ENCODE measurements around the gene ACCSL.
A peak's percentile ranks its signal among the peaks of the same experiment; 100 is the strongest.

The ACCSL gene

GRCh38 chr11:44004452-44005062 is 43.2 kb upstream of the ACCSL start:
- Mint-ChIP-seq H3K27ac (no peak overlapping the region), H3K27me3 (ENCODE audit: low read depth, poor library complexity) (peaks cover 4% of the 10 kb centered on the region), H3K4me3 (no peak overlapping the region), H3K36me3 (ENCODE audit: low read depth) (no peaks in the 10 kb centered on the region), H3K4me1 (peaks cover 57% of the 10 kb centered on the region), H3K9me3 (no peaks in the 10 kb centered on the region)
- no peak for TF ChIP-seq CTCF (IDR thresholded peaks at IDR 0.05)
- no peak for DNase-seq

- Mint-ChIP-seq H3K27ac (no peak overlapping the region), H3K9me3 (no peaks in the 10 kb centered on the region)
Measured at GRCh38 chr11:44005063-44005701, 42.6 kb upstream of the ACCSL start.

GRCh38 chr11:44005956-44006355 is 41.8 kb upstream of the ACCSL start:
- H3K4me3 Mint-ChIP-seq = no peak overlapping the region
- H3K27me3 Mint-ChIP-seq (ENCODE audit: low read depth, poor library complexity) = peaks cover 9% of the 10 kb centered on the region
- no peaks in the 10 kb centered on the region for H3K36me3 Mint-ChIP-seq (ENCODE audit: low read depth)
- peaks cover 56% of the 10 kb centered on the region for H3K4me1 Mint-ChIP-seq
- no peak for DNase-seq
- peak overlapping the region; percentile 29 for H3K27ac Mint-ChIP-seq
- no peaks in the 10 kb centered on the region for H3K9me3 Mint-ChIP-seq
- no peak for TF ChIP-seq CTCF (IDR thresholded peaks at IDR 0.05)

More at GRCh38 chr11:44005063-44005701, 42.6 kb upstream of the ACCSL start:
- Mint-ChIP-seq H3K27me3 (ENCODE audit: low read depth, poor library complexity) (peaks cover 8% of the 10 kb centered on the region), H3K36me3 (ENCODE audit: low read depth) (no peaks in the 10 kb centered on the region), H3K4me3 (no peak overlapping the region), H3K4me1 (peaks cover 57% of the 10 kb centered on the region)
- no peak for DNase-seq
- TF ChIP-seq CTCF (IDR thresholded peaks at IDR 0.05) = no peak

GRCh38 chr11:44006917-44007361 is 40.8 kb upstream of the ACCSL start:
- Mint-ChIP-seq H3K27me3 (ENCODE audit: low read depth, poor library complexity) (peaks cover 11% of the 10 kb centered on the region), H3K27ac (no peak overlapping the region), H3K4me3 (no peak overlapping the region), H3K9me3 (no peaks in the 10 kb centered on the region), H3K4me1 (peaks cover 46% of the 10 kb centered on the region), H3K36me3 (ENCODE audit: low read depth) (no peaks in the 10 kb centered on the region)
- TF ChIP-seq CTCF (IDR thresholded peaks at IDR 0.05) = no peak
- DNase-seq = no peak

- peak overlapping the region; percentile 43 for H3K27ac Mint-ChIP-seq
- peaks cover 40% of the 10 kb centered on the region for H3K4me1 Mint-ChIP-seq
- no peak for TF ChIP-seq CTCF (IDR thresholded peaks at IDR 0.05)
- no peak for DNase-seq
- no peak overlapping the region for H3K4me3 Mint-ChIP-seq
- peaks cover 10% of the 10 kb centered on the region for H3K27me3 Mint-ChIP-seq (ENCODE audit: low read depth, poor library complexity)
- H3K9me3 Mint-ChIP-seq = no peaks in the 10 kb centered on the region
- H3K36me3 Mint-ChIP-seq (ENCODE audit: low read depth) = no peaks in the 10 kb centered on the region
Measured at GRCh38 chr11:44007481-44008087, 40.2 kb upstream of the ACCSL start.
